Astrocyte (in vitro differentiated cells and primary cell): ENCODE measurements around the gene PASK.

ENCODE experiments used
- EZH2 ChIP-seq: IDR thresholded peaks from 2 replicates; pipeline ENCODE4 v1.6.1; 2012; ENCODE audit warnings: mild to moderate bottlenecking, low read length, inconsistent platforms; ENCODE audit not compliant: insufficient read depth
- TF ChIP-seq, protein P1 (sequence below): IDR thresholded peaks from 2 replicates; pipeline ENCODE4 v1.5.1; 2011; ENCODE audit warnings: low read depth, mild to moderate bottlenecking, inconsistent platforms, low read length, moderate library complexity; ENCODE audit not compliant: insufficient read depth

DNA sequence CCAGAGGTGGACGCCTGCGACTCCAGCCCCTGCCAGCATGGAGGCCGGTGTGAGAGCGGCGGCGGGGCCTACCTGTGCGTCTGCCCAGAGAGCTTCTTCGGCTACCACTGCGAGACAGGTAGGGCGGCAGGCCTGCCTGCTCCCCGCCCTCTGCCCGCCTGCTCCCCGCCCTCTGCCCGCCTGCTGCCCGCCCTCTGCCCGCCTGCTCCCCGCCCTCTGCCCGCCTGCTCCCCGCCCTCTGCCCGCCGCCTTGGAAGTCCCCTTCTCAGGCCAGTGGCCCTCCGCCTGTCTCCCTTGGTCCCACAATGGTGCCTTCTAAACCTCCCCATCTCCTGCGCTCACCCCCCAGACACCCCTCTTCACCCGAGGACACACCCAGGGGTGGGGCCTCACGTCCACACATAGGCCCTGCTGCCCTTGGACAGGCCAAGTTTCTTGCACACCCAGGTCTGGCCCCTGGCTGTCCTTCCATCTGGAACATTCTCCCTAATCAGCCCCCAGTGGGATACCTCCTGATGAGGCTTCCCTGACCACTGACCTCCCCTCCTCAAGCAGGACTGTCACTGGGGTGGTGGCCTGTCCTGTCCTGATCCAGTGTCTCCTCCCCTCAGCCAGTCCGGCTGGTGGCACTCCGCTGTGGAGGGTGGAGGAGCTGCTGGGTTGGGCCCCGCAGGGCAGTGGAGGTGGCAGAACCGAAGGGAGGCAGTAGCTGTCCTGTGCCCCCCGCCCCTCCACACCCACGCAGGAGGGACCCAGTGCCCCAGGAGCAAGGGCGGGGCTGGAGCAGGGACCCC, 85.1 kb downstream of the PASK start:
- TF ChIP-seq, protein P1, sequence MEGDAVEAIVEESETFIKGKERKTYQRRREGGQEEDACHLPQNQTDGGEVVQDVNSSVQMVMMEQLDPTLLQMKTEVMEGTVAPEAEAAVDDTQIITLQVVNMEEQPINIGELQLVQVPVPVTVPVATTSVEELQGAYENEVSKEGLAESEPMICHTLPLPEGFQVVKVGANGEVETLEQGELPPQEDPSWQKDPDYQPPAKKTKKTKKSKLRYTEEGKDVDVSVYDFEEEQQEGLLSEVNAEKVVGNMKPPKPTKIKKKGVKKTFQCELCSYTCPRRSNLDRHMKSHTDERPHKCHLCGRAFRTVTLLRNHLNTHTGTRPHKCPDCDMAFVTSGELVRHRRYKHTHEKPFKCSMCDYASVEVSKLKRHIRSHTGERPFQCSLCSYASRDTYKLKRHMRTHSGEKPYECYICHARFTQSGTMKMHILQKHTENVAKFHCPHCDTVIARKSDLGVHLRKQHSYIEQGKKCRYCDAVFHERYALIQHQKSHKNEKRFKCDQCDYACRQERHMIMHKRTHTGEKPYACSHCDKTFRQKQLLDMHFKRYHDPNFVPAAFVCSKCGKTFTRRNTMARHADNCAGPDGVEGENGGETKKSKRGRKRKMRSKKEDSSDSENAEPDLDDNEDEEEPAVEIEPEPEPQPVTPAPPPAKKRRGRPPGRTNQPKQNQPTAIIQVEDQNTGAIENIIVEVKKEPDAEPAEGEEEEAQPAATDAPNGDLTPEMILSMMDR, result no peak
- no peak for TF ChIP-seq EZH2
